HG02642 (cell line): ENCODE results near the gene ARL8B.

Experiments used
- ATAC-seq: cut with Tn5 transposase; IDR thresholded peaks from one replicate; pipeline ENCODE4 v1.9.1; 2021; ENCODE audit warnings: mild to moderate bottlenecking; ENCODE audit not compliant: unreplicated experiment, poor library complexity

ARL8B gene

DNA sequence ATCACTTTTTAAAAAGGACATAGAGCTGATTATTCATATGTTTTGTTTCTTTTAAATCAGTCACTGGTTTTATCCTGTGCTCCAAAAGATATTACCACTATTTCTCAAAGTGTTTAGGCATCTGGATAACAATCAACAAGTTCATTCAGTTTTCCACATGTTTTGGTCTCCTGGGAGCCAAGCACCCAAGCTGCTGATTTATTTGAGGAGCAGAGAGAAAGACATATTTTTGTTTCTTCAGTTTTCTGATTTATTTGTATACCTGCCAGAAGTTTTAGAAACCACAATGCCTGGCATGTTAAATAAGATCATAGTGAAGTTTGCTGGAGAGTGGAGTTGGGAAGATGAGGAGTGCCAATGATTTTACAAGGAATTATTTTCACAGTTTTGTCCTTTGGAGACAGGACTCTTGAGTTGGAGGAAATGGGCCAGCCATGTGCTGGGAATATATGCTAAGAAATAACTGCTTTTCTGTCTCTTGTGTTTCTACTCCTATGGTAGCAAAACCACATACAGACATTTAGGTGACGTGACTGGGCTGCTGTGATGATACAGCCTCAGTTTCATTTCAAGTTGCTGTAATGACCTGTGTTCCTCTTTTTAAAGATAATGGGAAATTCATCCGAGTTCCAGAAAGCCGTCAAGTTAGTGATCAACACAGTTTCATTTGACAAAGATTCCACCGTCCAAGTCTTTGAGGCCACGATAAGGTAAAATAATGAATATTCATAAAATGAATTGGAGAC lies 77.1 kb downstream of the ARL8B start:
- peak; percentile 37 for ATAC-seq

GRCh38 chr3:5201536-5201935 lies 79.4 kb downstream of the ARL8B start:
- no peak for ATAC-seq

- no peak for ATAC-seq
Observed at GRCh38 chr3:5202222-5202621, 80.1 kb downstream of the ARL8B start.

GRCh38 chr3:5205165-5205941 lies 83.3 kb downstream of the ARL8B start:
- ATAC-seq = peak; percentile 99

DNA sequence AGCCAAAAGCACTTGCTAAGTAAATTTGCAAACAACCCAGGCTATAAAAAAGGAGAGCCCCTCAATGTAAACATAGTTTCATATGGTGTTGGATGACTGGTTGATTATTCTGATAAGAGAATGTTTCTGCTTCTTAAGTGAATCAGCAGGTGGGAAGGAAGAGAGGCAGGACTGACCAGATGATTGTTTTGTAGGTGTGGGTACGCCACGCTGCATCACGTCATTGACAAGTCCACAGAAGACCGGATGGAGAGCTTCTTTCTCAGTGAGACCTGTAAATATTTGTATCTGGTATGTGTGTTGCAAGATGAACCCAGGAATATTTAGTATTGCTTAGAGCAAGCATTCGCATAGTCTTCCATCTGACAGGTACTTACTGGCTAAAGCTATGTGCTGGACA lies 88.8 kb downstream of the ARL8B start:
- no peak for ATAC-seq

GRCh38 chr3:5212628-5213573 lies 90.8 kb downstream of the ARL8B start:
- ATAC-seq = no peak

DNA sequence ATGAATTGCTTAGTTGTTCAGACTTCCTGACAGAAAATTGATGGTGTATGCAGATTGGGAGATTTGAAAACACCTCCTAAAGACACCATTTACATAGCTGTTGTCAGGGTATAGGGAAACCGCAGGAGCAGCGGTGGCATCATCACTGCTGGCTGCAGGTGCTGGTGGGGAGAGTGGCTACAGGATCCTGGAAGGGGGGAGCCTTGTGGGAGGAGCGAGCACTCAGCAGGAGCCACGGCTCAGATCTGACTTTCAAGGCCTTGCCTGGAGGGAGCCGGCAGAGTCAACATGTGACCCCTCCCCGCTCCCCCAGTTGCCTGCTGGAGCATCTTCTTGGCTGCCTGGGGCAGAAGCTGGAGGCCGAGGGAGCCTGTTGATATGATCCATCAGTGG lies 91.5 kb downstream of the ARL8B start:
- no peak for ATAC-seq

- no peak for ATAC-seq
Observed at GRCh38 chr3:5214352-5214751, 92.3 kb downstream of the ARL8B start.

GRCh38 chr3:5217824-5218595 lies 95.9 kb downstream of the ARL8B start:
- ATAC-seq = no peak

DNA sequence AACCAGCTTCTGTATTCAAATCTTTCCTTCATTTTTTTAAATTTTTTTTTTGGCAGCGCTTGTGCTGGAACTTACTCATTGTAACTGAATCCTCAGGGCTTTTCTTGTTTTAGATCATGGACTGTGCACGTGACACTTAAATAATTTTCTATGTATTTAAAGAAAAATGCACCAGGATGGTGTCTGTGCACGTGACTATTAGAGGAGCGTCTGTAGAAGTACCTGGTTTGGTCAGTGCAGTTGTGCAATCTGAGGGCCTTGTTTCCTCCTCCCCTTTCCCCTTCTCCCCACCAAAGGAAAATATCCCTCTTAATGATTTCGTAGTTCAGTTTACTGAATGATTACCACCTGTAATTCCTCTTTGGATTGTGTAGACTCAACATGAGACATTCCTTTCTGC lies 96.7 kb downstream of the ARL8B start:
- no peak for ATAC-seq

GRCh38 chr3:5219216-5219615 lies 97.1 kb downstream of the ARL8B start:
- ATAC-seq = no peak

DNA sequence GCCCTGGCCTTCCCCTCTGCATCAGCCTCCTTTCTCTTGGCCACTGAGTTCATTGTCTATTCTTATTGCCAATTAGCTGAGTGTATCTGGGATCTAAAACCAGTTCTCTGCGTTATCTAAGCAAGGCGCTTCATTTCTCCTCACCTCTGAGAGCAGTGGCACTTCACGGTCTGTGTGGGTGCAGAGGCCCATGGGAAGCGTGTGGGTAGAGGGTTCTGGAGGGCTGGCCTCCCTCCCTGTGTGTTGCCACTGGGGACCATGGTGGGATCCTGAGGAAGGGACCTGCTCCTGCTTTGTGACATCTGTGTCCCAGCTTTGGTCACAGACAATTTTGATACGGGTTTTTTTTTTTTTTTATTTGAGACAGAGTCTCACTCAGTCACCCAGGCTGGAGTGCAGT lies 98.1 kb downstream of the ARL8B start:
- no peak for ATAC-seq

GRCh38 chr3:5220667-5221431 lies 98.8 kb downstream of the ARL8B start:
- no peak for ATAC-seq

- no peak for ATAC-seq
Observed at GRCh38 chr3:5221701-5222100, 99.6 kb downstream of the ARL8B start.

GRCh38 chr3:5222283-5223005 lies 100.4 kb downstream of the ARL8B start:
- no peak for ATAC-seq

GRCh38 chr3:5226783-5227182 lies 104.7 kb downstream of the ARL8B start:
- ATAC-seq = no peak

DNA sequence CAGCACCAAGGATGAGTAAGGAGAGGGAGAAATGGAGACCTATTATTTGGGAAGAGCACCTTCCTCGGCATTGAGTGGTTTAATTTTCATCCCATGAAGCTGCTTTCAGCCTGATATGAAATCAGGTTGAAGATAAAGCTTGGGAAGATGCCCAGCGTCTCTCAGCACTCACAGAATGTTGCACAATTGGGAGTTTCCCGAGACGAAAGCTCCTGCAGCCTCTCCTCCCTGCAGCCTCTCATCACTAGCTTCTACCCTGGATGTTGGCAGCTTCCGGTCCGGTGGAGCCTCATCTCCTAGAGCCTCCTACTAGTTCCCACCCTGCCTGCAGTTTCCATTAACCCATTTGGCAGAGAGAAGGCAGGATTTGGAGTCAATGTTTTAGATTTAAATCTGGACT lies 105.7 kb downstream of the ARL8B start:
- ATAC-seq = no peak

DNA sequence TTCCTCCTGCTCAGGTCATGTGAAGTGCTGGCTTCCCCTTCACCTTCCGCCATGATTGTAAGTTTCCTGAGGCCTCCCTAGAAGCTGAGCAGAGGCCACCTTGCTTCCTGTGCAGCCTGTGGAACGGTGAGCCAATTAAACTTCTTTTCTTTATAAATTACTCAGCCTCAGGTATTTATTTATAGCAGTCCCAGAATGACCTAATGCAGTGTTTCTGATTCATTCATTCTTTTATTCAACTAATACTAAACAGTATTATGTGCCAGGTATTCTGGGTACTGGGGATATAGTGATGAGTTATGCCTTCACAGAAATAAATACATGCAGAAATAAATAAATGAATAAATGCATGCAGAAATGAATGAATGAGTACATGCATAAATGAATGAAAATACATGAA lies 107.3 kb downstream of the ARL8B start:
- ATAC-seq = no peak
